Fibroblast of villous mesenchyme (primary cell): ENCODE measurements around the gene RTN4R. TPM values are rescaled to one million over a fixed set of nuclear protein-coding genes. Genes with fewer than 3 reads are reported as not detected.

ENCODE experiments used
- DNase-seq: peaks from one replicate; pipeline ENCODE4 v3.0.0-alpha.2; 2010; ENCODE audit warnings: low read depth
- H3K4me3 ChIP-seq: 2 replicates; pipeline ENCODE4 v1.5.1; 2011; ENCODE audit warnings: low read depth, mild to moderate bottlenecking, low read length
- CTCF ChIP-seq: IDR thresholded peaks from 2 replicates; pipeline ENCODE4 v1.5.1; 2012; ENCODE audit warnings: low read depth, mild to moderate bottlenecking, low read length; ENCODE audit not compliant: insufficient read depth
- total RNA-seq: library from RNA; depleted of rRNA; stranded (reverse); fragments of >200 nt; gene quantifications from 2 replicates; pipeline ENCODE4 v1.2.3, GENCODE V29; 2012

The RTN4R gene
- total RNA-seq, 1 donor, result 1.3 TPM

GRCh38 chr22:20261848-20262581, 6.1 kb downstream of the RTN4R start:
- DNase-seq, result no peak
- H3K4me3 ChIP-seq, result no peak overlapping the region
- TF ChIP-seq CTCF, result no peak

- no peak overlapping the region for H3K4me3 ChIP-seq
- TF ChIP-seq CTCF, result no peak
- DNase-seq, result no peak
Measured at GRCh38 chr22:20260071-20260765, 7.9 kb downstream of the RTN4R start.

GRCh38 chr22:20259327-20259688, 8.8 kb downstream of the RTN4R start:
- H3K4me3 ChIP-seq, result no peak overlapping the region
- no peak for DNase-seq
- no peak for TF ChIP-seq CTCF

- H3K4me3 ChIP-seq, result no peak overlapping the region
- no peak for DNase-seq
- peak; percentile 32 for TF ChIP-seq CTCF
Measured at GRCh38 chr22:20258584-20259326, 9.4 kb downstream of the RTN4R start.

- H3K4me3 ChIP-seq, result no peak overlapping the region
- no peak for TF ChIP-seq CTCF
- no peak for DNase-seq
Measured at GRCh38 chr22:20258021-20258299, 10.2 kb downstream of the RTN4R start.

- no peak for DNase-seq
- no peak overlapping the region for H3K4me3 ChIP-seq
- no peak for TF ChIP-seq CTCF
Measured at GRCh38 chr22:20257212-20258020, 10.7 kb downstream of the RTN4R start.
